Cardiac muscle cell (in vitro differentiated cells and primary cell): ENCODE data around the gene CST8. TPM values are rescaled to one million over a fixed set of nuclear protein-coding genes. Genes with fewer than 3 reads are reported as not detected.

Source experiments
- DNase-seq, 2 donors: peaks; one replicate each; pipeline versions ENCODE4 v3.0.0 to v3.0.0-alpha.2; 2010 to 2017; ENCODE audit warnings: low read depth in 1 of 2, low spot score in 1 of 2
- H3K27ac ChIP-seq: fragments of 200-600 bp; sonication (generic); 2 replicates; pipeline ENCODE4 v1.5.1; 2016
- H3K27me3 ChIP-seq: fragments of 200-600 bp; sonication (generic); 2 replicates; pipeline ENCODE4 v1.6.0; 2016; ENCODE audit warnings: control low read depth
- H3K36me3 ChIP-seq: fragments of 200-600 bp; sonication (generic); 2 replicates; pipeline ENCODE4 v1.5.1; 2016; ENCODE audit warnings: control low read depth
- H3K4me1 ChIP-seq: fragments of 200-600 bp; sonication (generic); 2 replicates; pipeline ENCODE4 v1.8.1; 2017; ENCODE audit warnings: low read depth, mild to moderate bottlenecking, mixed run types
- H3K4me3 ChIP-seq: fragments of 200-600 bp; sonication (generic); 2 replicates; pipeline ENCODE4 v1.5.1; 2016; ENCODE audit warnings: mild to moderate bottlenecking
- H3K9me3 ChIP-seq: fragments of 200-600 bp; sonication (generic); 2 replicates; pipeline ENCODE4 v1.5.1; 2017; ENCODE audit warnings: low read depth, mild to moderate bottlenecking, control low read depth
- polyA plus RNA-seq: library from polyadenylated mRNA; unstranded; fragments of >200 nt; fragmentation: Nextera tagmentation; extraction: Ambion mirVana; gene quantifications from 2 replicates; pipeline ENCODE4 v1.2.1, GENCODE V29; 2016
- total RNA-seq: library from RNA; depleted of rRNA; stranded (reverse); fragments of >200 nt; gene quantifications from 2 replicates; pipeline ENCODE4 v1.2.3, GENCODE V29; 2016
- TF ChIP-seq, protein P1 (sequence below): IDR thresholded peaks from 2 replicates; pipeline ENCODE4 v1.5.1; 2012; ENCODE audit warnings: low read depth, mild to moderate bottlenecking, low read length

The CST8 gene
- total and polyA plus RNA-seq, 2 experiments from 2014 or later, result not detected

DNA sequence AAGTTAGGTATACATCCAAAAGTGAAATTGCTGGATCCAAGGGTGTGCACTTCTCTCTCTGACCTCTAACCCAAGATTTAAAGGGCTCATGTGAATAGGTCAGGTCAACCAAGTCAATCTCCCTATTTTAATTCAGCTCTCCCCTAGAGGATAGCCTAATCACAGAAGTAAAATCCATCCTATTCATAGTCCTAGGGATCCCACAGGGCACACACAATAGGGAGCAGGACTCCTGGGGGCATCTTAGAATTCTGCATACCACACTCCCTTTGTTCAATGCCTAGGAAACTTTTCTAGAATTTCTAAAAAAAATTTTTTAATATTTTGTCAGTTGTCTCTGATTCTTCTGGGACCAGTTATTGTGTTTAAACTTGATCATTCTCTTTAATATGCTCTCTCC is 42.2 kb downstream of the CST8 start:
- no peaks in the 10 kb centered on the region for H3K27me3 ChIP-seq
- TF ChIP-seq, protein P1, sequence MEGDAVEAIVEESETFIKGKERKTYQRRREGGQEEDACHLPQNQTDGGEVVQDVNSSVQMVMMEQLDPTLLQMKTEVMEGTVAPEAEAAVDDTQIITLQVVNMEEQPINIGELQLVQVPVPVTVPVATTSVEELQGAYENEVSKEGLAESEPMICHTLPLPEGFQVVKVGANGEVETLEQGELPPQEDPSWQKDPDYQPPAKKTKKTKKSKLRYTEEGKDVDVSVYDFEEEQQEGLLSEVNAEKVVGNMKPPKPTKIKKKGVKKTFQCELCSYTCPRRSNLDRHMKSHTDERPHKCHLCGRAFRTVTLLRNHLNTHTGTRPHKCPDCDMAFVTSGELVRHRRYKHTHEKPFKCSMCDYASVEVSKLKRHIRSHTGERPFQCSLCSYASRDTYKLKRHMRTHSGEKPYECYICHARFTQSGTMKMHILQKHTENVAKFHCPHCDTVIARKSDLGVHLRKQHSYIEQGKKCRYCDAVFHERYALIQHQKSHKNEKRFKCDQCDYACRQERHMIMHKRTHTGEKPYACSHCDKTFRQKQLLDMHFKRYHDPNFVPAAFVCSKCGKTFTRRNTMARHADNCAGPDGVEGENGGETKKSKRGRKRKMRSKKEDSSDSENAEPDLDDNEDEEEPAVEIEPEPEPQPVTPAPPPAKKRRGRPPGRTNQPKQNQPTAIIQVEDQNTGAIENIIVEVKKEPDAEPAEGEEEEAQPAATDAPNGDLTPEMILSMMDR, result no peak
- DNase-seq, result no peak
- H3K4me3 ChIP-seq, result no peak overlapping the region
- no peak overlapping the region for H3K27ac ChIP-seq
- no peaks in the 10 kb centered on the region for H3K36me3 ChIP-seq
- no peaks in the 10 kb centered on the region for H3K4me1 ChIP-seq
- H3K9me3 ChIP-seq, result no peaks in the 10 kb centered on the region

GRCh38 chr20:23534801-23535593 is 44.1 kb downstream of the CST8 start:
- Histone ChIP-seq H3K27me3 (no peaks in the 10 kb centered on the region), H3K9me3 (no peaks in the 10 kb centered on the region), H3K27ac (no peak overlapping the region), H3K36me3 (no peaks in the 10 kb centered on the region), H3K4me3 (no peak overlapping the region), H3K4me1 (no peaks in the 10 kb centered on the region)
- TF ChIP-seq, protein P1, result no peak
- no peak for DNase-seq

GRCh38 chr20:23536328-23536974 is 45.5 kb downstream of the CST8 start:
- no peak for DNase-seq
- H3K27ac ChIP-seq, result no peak overlapping the region
- H3K27me3 ChIP-seq, result no peaks in the 10 kb centered on the region
- no peak overlapping the region for H3K4me3 ChIP-seq
- TF ChIP-seq, protein P1, result no peak
- no peaks in the 10 kb centered on the region for H3K4me1 ChIP-seq
- H3K36me3 ChIP-seq, result no peaks in the 10 kb centered on the region
- H3K9me3 ChIP-seq, result no peaks in the 10 kb centered on the region

DNA sequence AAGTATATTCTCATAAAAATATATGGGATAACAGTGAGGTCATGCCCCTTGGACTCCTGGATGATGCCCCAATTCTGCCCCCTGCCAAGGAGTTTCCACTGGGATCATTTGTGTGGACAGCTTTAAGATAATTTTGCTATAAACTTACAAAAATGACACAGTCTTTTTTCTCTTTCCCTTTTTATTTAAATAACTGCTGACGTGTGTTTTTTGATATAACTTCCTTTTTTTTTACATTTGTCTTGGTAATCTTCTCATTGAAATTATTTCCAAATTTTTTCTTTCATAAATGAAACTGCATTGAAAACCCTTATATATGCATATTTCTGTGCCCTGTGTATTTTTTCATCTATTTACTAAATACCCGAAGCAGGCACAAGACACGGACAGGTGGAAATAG is 46.1 kb downstream of the CST8 start:
- Histone ChIP-seq H3K27me3 (no peaks in the 10 kb centered on the region), H3K4me1 (no peaks in the 10 kb centered on the region), H3K27ac (no peak overlapping the region), H3K9me3 (no peaks in the 10 kb centered on the region), H3K36me3 (no peaks in the 10 kb centered on the region), H3K4me3 (no peak overlapping the region)
- TF ChIP-seq, protein P1, result no peak
- DNase-seq, result no peak

GRCh38 chr20:23540624-23541023 is 49.7 kb downstream of the CST8 start:
- TF ChIP-seq, protein P1, result no peak
- no peak overlapping the region for H3K4me3 ChIP-seq
- no peaks in the 10 kb centered on the region for H3K36me3 ChIP-seq
- H3K27me3 ChIP-seq, result no peaks in the 10 kb centered on the region
- no peaks in the 10 kb centered on the region for H3K9me3 ChIP-seq
- H3K4me1 ChIP-seq, result no peaks in the 10 kb centered on the region
- DNase-seq, result no peak
- no peak overlapping the region for H3K27ac ChIP-seq
